ENCODE results near the gene MYL1. TPM values are rescaled to one million over a fixed set of nuclear protein-coding genes. Genes with fewer than 3 reads are reported as not detected.

The MYL1 gene
- total and polyA plus RNA-seq, 2 donors (not counting 1 experiment from before 2014, with no cell fraction given): not detected

DNA sequence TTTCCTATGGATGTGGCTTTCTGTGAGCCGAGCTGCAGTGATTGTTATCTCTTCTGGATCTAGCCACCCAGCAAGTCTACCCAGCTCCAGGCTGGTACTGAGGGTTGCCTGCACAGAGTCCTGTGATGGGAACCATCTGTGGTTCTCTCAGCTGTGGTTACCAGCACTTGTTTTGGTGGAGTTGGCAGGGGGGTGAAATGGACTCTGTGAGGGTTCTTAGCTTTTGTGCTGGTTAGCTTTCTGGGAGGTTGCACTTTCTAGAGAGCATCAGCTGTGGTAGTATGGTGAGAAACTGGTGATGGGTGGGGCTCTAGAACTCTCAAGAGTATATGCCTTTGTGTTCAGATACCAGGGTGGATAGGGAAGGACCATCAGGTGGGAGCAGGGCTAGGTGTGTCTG, 45.4 kb upstream of the MYL1 start:
- Histone ChIP-seq H3K27me3 (ENCODE audit: control insufficient read depth, insufficient read depth, low read length) (no peaks in the 10 kb centered on the region), H3K27ac (ENCODE audit: insufficient read depth, low read length) (no peak overlapping the region), H2AFZ (ENCODE audit: low read length) (no peak overlapping the region), H3K9ac (ENCODE audit: insufficient read depth, low read length) (no peak overlapping the region), H4K20me1 (ENCODE audit: control insufficient read depth, extremely low read depth, insufficient read depth, low read length) (no peaks in the 10 kb centered on the region), H3K9me3 (ENCODE audit: control insufficient read depth, insufficient read depth, low read depth, low read length) (no peaks in the 10 kb centered on the region), H3K79me2 (ENCODE audit: control insufficient read depth, insufficient read depth, low read length) (no peaks in the 10 kb centered on the region), H3K4me1 (ENCODE audit: control insufficient read depth, extremely low read depth, insufficient read depth, low read length) (no peaks in the 10 kb centered on the region), H3K4me2 (ENCODE audit: extremely low read depth, insufficient read depth, low read length) (no peak overlapping the region), H3K36me3 (ENCODE audit: control insufficient read depth, insufficient read depth, low read length) (no peaks in the 10 kb centered on the region), H3K4me3 (replicated peaks in 1 of 4; ENCODE audit: control extremely low read depth in 1 of 4, insufficient read depth in 1 of 4, low read depth in 3 of 4, low read length in 4 of 4) (no peak overlapping the region)
- TF ChIP-seq EZH2 (IDR thresholded peaks at IDR 0.05; ENCODE audit: low read length, missing control alignments): no peak
- TF ChIP-seq, protein P1, sequence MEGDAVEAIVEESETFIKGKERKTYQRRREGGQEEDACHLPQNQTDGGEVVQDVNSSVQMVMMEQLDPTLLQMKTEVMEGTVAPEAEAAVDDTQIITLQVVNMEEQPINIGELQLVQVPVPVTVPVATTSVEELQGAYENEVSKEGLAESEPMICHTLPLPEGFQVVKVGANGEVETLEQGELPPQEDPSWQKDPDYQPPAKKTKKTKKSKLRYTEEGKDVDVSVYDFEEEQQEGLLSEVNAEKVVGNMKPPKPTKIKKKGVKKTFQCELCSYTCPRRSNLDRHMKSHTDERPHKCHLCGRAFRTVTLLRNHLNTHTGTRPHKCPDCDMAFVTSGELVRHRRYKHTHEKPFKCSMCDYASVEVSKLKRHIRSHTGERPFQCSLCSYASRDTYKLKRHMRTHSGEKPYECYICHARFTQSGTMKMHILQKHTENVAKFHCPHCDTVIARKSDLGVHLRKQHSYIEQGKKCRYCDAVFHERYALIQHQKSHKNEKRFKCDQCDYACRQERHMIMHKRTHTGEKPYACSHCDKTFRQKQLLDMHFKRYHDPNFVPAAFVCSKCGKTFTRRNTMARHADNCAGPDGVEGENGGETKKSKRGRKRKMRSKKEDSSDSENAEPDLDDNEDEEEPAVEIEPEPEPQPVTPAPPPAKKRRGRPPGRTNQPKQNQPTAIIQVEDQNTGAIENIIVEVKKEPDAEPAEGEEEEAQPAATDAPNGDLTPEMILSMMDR (conservative IDR thresholded peaks at IDR 0.05 in 1 of 2, IDR thresholded peaks at IDR 0.05 in 1 of 2; ENCODE audit: low read depth in 1 of 2, low read length in 2 of 2): no peak
- DNase-seq (ENCODE audit: low read depth in 2 of 2): no peak

DNA sequence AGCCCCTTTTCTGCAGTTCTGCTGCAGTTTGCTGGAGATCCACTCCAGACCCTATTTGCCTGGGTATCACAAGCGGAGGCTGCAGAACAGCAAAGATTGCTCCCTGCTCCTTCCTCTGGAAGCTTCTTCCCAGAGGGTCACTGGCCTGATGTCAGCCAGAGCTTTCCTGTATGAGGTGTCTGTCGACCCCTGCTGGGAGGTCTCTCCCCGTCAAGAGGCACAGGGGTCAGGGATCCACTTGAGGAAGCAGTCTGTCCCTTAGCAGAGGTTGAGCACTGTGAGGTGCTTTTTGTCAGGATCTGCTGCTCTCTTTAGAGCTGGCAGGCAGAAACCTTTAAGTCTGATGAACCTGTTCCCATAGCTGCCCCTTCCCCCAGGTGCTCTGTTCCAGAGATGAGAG, 42.0 kb upstream of the MYL1 start:
- no peak for TF ChIP-seq EZH2 (IDR thresholded peaks at IDR 0.05; ENCODE audit: low read length, missing control alignments)
- TF ChIP-seq, protein P1 (conservative IDR thresholded peaks at IDR 0.05 in 1 of 2, IDR thresholded peaks at IDR 0.05 in 1 of 2; ENCODE audit: low read depth in 1 of 2, low read length in 2 of 2): no peak
- DNase-seq (ENCODE audit: low read depth in 2 of 2): no peak

DNA sequence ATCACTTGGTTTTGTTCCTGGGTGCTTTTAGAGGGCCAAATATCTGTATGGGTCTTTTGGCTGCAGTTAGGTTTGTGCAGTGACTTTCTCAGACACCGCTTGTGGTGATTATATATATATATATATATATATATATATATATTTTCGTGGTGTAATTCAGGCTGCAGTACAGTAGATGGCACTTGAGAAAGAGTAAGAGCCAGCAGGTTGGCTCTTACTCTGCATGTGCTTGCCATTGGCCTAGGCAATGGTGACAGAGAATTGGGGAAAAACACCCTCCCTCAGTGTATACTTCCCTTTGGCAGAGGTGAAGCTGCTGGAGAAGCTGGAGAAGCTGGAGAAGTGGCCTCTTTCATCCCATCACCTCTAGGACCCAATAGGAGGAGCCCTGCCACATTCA, 22.2 kb upstream of the MYL1 start:
- TF ChIP-seq EZH2 (IDR thresholded peaks at IDR 0.05; ENCODE audit: low read length, missing control alignments): no peak
- TF ChIP-seq, protein P1 (conservative IDR thresholded peaks at IDR 0.05 in 1 of 2, IDR thresholded peaks at IDR 0.05 in 1 of 2; ENCODE audit: low read depth in 1 of 2, low read length in 2 of 2): no peak
- Histone ChIP-seq H3K4me3 (replicated peaks in 1 of 4; ENCODE audit: control extremely low read depth in 1 of 4, insufficient read depth in 1 of 4, low read depth in 3 of 4, low read length in 4 of 4) (no peak overlapping the region), H3K36me3 (ENCODE audit: control insufficient read depth, insufficient read depth, low read length) (no peaks in the 10 kb centered on the region), H3K9ac (ENCODE audit: insufficient read depth, low read length) (no peak overlapping the region), H3K27me3 (ENCODE audit: control insufficient read depth, insufficient read depth, low read length) (no peaks in the 10 kb centered on the region), H2AFZ (ENCODE audit: low read length) (no peak overlapping the region), H3K4me1 (ENCODE audit: control insufficient read depth, extremely low read depth, insufficient read depth, low read length) (no peaks in the 10 kb centered on the region), H3K79me2 (ENCODE audit: control insufficient read depth, insufficient read depth, low read length) (no peaks in the 10 kb centered on the region), H3K4me2 (ENCODE audit: extremely low read depth, insufficient read depth, low read length) (no peak overlapping the region), H4K20me1 (ENCODE audit: control insufficient read depth, extremely low read depth, insufficient read depth, low read length) (no peaks in the 10 kb centered on the region), H3K9me3 (ENCODE audit: control insufficient read depth, insufficient read depth, low read depth, low read length) (no peaks in the 10 kb centered on the region), H3K27ac (ENCODE audit: insufficient read depth, low read length) (no peak overlapping the region)
- DNase-seq (ENCODE audit: low read depth in 2 of 2): no peak

More for the DNA sequence above, 42.0 kb upstream of the MYL1 start:
- Histone ChIP-seq H4K20me1 (ENCODE audit: control insufficient read depth, extremely low read depth, insufficient read depth, low read length) (no peaks in the 10 kb centered on the region), H3K4me1 (ENCODE audit: control insufficient read depth, extremely low read depth, insufficient read depth, low read length) (no peaks in the 10 kb centered on the region), H2AFZ (ENCODE audit: low read length) (no peak overlapping the region), H3K9me3 (ENCODE audit: control insufficient read depth, insufficient read depth, low read depth, low read length) (no peaks in the 10 kb centered on the region), H3K4me2 (ENCODE audit: extremely low read depth, insufficient read depth, low read length) (no peak overlapping the region), H3K27ac (ENCODE audit: insufficient read depth, low read length) (no peak overlapping the region), H3K36me3 (ENCODE audit: control insufficient read depth, insufficient read depth, low read length) (no peaks in the 10 kb centered on the region), H3K79me2 (ENCODE audit: control insufficient read depth, insufficient read depth, low read length) (no peaks in the 10 kb centered on the region), H3K4me3 (replicated peaks in 1 of 4; ENCODE audit: control extremely low read depth in 1 of 4, insufficient read depth in 1 of 4, low read depth in 3 of 4, low read length in 4 of 4) (no peak overlapping the region), H3K9ac (ENCODE audit: insufficient read depth, low read length) (no peak overlapping the region), H3K27me3 (ENCODE audit: control insufficient read depth, insufficient read depth, low read length) (no peaks in the 10 kb centered on the region)

All from fibroblast of lung (primary cell).